ENCODE data around the gene TP53TG3D.
"Not testable (repeated sequence)": the region's sequence is repeated elsewhere in the genome, so short reads cannot be mapped to it uniquely, and the experiment has no call there.

GRCh38 chr16:32261526-32261925, 8.4 kb downstream of the TP53TG3D start:
- TF ChIP-seq CTCF (conservative IDR thresholded peaks at IDR 0.05; ENCODE audit: low read depth in 2 of 2); REST (IDR thresholded peaks at IDR 0.05; ENCODE audit: unreplicated experiment); ETS1 (IDR thresholded peaks at IDR 0.05); CREB1 (CRISPR knock-in tag; IDR thresholded peaks at IDR 0.05; ENCODE audit: low read depth); EZH2 (IDR thresholded peaks at IDR 0.05; ENCODE audit: low read depth, unreplicated experiment): not testable (repeated sequence)

All from GM23338 (cell line).